ENCODE data around the gene FKBP8. TPM values are rescaled to one million over a fixed set of nuclear protein-coding genes. Genes with fewer than 3 reads are reported as not detected.
A peak's percentile ranks its signal among the peaks of the same experiment; 100 is the strongest.
"Not testable (repeated sequence)": the region's sequence is repeated elsewhere in the genome, so short reads cannot be mapped to it uniquely, and the experiment has no call there.

Gene FKBP8
- 203 TPM for total RNA-seq (ENCODE audit: unreplicated experiment)
- long read RNA-seq, transcript FKBP8-213 (9 exons, 1,849 nt), result major isoform, 12 of 23 reads
- long read RNA-seq, partial matches to known transcripts, result 3 of 23 reads
- long read RNA-seq, other reads (novel, unspliced or antisense), result 4 of 23 reads

DNA sequence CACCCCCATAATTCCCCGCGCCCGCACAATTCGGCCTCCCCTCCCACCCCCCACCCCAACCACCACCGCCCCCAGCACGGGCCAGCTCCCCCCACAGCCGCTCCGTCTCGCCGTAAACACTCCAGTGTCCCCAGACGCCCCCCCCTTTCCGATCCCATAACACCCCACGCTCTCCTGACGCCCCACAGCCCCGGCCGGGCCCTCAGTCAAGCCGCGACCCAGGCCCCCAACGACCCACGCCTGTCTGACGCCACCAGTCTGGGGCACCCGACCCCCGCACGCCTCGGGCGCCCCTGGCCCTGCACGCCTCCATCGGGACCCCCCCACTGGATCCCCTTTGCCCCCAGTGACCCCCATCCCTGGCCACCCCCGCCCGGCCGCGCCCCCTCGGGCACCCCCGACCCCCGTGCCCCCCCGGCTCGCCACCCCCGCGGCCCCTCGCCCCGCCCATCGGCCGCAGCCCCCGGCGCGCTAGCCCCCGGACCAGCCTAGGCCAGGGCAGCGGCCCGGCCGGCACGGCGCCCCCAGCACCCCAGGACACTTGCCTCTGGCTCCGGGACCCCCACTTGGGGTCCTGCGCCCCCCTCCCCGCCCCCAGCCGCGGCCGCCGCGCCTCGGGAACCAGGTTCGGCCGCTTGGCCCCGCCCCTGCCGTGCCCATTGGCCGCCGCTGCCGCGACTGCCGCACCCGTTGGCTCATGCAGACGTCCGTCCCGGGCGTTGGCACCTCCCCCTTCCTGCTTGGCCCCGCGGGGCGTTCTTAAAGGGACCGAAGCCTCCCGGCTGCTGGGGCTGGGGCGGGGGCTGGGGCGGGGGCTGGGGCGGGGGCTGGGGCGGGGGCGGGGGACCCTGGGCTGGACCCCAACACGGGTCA lies at the start of gene FKBP8:
Gene FKBP8 (minus strand): TSS at position 633 of the 873 bp plus-strand sequence. CDS start 1,603 bp downstream, outside the sequence.
- peak within 1 kb of the TSS; percentile 90 for H3K4me3 Mint-ChIP-seq (ENCODE audit: unreplicated experiment)
- H3K9me3 Mint-ChIP-seq (ENCODE audit: unreplicated experiment), result peaks cover 2% of the 10 kb centered on the region
- H3K27ac Mint-ChIP-seq (ENCODE audit: unreplicated experiment), result peak within 1 kb of the TSS; percentile 85
- H3K4me1 Mint-ChIP-seq (ENCODE audit: low read depth, unreplicated experiment), result no peaks in the 10 kb centered on the region
- DNase-seq, result peak; percentile 95
- peaks cover 2% of the 10 kb centered on the region for H3K27me3 Mint-ChIP-seq (ENCODE audit: unreplicated experiment)
- no peaks in the 10 kb centered on the region for H3K36me3 Mint-ChIP-seq (ENCODE audit: unreplicated experiment)
- TF ChIP-seq, protein P1, sequence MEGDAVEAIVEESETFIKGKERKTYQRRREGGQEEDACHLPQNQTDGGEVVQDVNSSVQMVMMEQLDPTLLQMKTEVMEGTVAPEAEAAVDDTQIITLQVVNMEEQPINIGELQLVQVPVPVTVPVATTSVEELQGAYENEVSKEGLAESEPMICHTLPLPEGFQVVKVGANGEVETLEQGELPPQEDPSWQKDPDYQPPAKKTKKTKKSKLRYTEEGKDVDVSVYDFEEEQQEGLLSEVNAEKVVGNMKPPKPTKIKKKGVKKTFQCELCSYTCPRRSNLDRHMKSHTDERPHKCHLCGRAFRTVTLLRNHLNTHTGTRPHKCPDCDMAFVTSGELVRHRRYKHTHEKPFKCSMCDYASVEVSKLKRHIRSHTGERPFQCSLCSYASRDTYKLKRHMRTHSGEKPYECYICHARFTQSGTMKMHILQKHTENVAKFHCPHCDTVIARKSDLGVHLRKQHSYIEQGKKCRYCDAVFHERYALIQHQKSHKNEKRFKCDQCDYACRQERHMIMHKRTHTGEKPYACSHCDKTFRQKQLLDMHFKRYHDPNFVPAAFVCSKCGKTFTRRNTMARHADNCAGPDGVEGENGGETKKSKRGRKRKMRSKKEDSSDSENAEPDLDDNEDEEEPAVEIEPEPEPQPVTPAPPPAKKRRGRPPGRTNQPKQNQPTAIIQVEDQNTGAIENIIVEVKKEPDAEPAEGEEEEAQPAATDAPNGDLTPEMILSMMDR (IDR thresholded peaks at IDR 0.05; ENCODE audit: partially characterized antibody, unreplicated experiment), result no peak

- H3K4me1 Mint-ChIP-seq (ENCODE audit: low read depth, unreplicated experiment); H3K4me3 Mint-ChIP-seq (ENCODE audit: unreplicated experiment); H3K27ac Mint-ChIP-seq (ENCODE audit: unreplicated experiment); DNase-seq; H3K36me3 Mint-ChIP-seq (ENCODE audit: unreplicated experiment): not testable (repeated sequence)
- H3K9me3 Mint-ChIP-seq (ENCODE audit: unreplicated experiment), result peaks cover 27% of the 10 kb centered on the region
- peaks cover 17% of the 10 kb centered on the region for H3K27me3 Mint-ChIP-seq (ENCODE audit: unreplicated experiment)
Measured at GRCh38 chr19:18592732-18593131, 49.4 kb upstream of the FKBP8 start.

GRCh38 chr19:18591735-18592385 lies 48.5 kb upstream of the FKBP8 start:
- no peak for DNase-seq
- Mint-ChIP-seq H3K27ac (ENCODE audit: unreplicated experiment) (no peak overlapping the region), H3K9me3 (ENCODE audit: unreplicated experiment) (peaks cover 29% of the 10 kb centered on the region), H3K4me3 (ENCODE audit: unreplicated experiment) (no peak overlapping the region), H3K27me3 (ENCODE audit: unreplicated experiment) (peaks cover 17% of the 10 kb centered on the region), H3K4me1 (ENCODE audit: low read depth, unreplicated experiment) (peaks cover 10% of the 10 kb centered on the region), H3K36me3 (ENCODE audit: unreplicated experiment) (no peaks in the 10 kb centered on the region)
- TF ChIP-seq, protein P1 (IDR thresholded peaks at IDR 0.05; ENCODE audit: partially characterized antibody, unreplicated experiment), result no peak

DNA sequence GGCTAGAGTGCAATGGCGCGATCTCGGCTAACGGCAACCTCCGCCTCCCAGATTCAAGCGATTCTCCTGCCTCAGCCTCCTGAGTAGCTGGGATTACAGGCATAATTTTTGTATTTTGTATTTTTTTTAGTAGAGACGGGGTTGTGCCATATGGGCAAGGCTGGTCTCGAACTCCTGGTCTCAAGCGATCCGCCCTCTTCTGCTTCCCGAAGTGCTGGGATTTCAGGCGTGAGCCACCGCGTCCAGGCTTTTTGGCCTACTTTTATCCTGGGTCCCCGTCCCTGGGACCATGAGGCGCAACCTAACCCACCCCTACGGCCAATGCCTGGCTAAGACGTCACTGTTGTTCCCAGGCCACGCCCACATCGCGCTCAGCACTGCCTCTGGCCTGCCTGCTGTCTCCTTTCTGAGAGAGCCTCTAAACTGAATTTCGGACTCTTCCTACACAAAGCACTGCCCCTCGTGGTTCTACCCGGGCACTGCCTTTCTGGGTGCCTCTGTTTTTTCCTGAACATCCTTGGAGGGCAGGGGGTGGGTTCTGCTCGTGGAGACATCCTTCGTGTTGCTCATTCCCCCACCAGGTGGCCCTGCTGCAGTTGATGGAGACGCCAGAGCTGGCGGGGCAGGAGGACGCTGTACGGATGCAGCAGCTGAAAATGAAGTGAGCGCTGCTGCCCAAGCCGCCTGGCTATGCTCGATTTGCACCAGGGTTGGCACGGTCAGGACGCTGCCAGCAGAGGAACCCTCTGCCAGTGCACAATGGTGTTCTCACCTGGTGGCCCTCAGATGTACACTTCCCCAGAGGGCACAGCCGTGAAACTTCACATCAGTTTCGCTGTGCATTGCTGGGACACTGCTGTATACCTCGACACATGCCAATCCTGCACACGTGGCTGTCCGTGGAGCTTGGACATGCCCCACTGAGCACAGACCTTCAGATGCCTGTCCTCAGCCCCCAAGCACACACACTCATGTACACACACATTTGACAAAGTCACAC lies 47.2 kb upstream of the FKBP8 start:
- no peaks in the 10 kb centered on the region for H3K36me3 Mint-ChIP-seq (ENCODE audit: unreplicated experiment)
- peak overlapping the region; percentile 96 for H3K4me3 Mint-ChIP-seq (ENCODE audit: unreplicated experiment)
- TF ChIP-seq, protein P1 (IDR thresholded peaks at IDR 0.05; ENCODE audit: partially characterized antibody, unreplicated experiment), result peak; percentile 81
- H3K9me3 Mint-ChIP-seq (ENCODE audit: unreplicated experiment), result peaks cover 22% of the 10 kb centered on the region
- peak; percentile 97 for DNase-seq
- H3K27me3 Mint-ChIP-seq (ENCODE audit: unreplicated experiment), result peaks cover 12% of the 10 kb centered on the region
- peak overlapping the region; percentile 93 for H3K27ac Mint-ChIP-seq (ENCODE audit: unreplicated experiment)
- H3K4me1 Mint-ChIP-seq (ENCODE audit: low read depth, unreplicated experiment), result peaks cover 10% of the 10 kb centered on the region

Measured in glutamatergic neuron (in vitro differentiated cells).